Measurements from ENCODE around the gene ITGBL1. TPM values are rescaled to one million over a fixed set of nuclear protein-coding genes. Genes with fewer than 3 reads are reported as not detected.

Gene ITGBL1
- total and polyA plus RNA-seq, 2 donors (not counting 3 experiments of a cell fraction or from before 2014, with no cell fraction given): 4.6 to 8.8 TPM

- H3K36me3 ChIP-seq (ENCODE audit: control insufficient read depth in 2 of 2, extremely low read depth in 1 of 2, insufficient read depth in 2 of 2, low read length in 2 of 2): no peaks in the 10 kb centered on the region
- no peak for FAIRE-seq
- dilution Hi-C loops (cut with MboI; ENCODE audit: extremely low pct_ligation_motif_present, low sequenced_read_pairs): no loop called here
Observed at GRCh38 chr13:101714195-101714594, 261.7 kb downstream of the ITGBL1 start.

More at GRCh38 chr13:101714195-101714594, 261.7 kb downstream of the ITGBL1 start:
- H3K4me1 ChIP-seq (ENCODE audit: control insufficient read depth, extremely low read depth, insufficient read depth, low read length): no peaks in the 10 kb centered on the region
- POLR2A ChIA-PET: no interaction called here
- H3K79me2 ChIP-seq (ENCODE audit: control insufficient read depth, insufficient read depth, low read length): no peaks in the 10 kb centered on the region
- no peak overlapping the region for H3K4me2 ChIP-seq (ENCODE audit: insufficient read depth, low read length)
- no peaks in the 10 kb centered on the region for H3K27me3 ChIP-seq (ENCODE audit: control insufficient read depth in 2 of 2, insufficient read depth in 2 of 2, low read length in 2 of 2)
- H3K9me1 ChIP-seq (replicated peaks; ENCODE audit: control insufficient read depth, extremely low read depth, insufficient read depth, low read length): no peaks in the 10 kb centered on the region
- intact Hi-C loops (cut with micrococcal nuclease): no loop called here
- CTCF ChIA-PET: no interaction called here
- no TSS peak for BruUV-seq (replicated peaks)
- TF ChIP-seq EZH2 (IDR thresholded peaks at IDR 0.05; ENCODE audit: borderline replicate concordance, low read depth, low read length, severe bottlenecking) (no peak), GATA2 (IDR thresholded peaks at IDR 0.05; ENCODE audit: insufficient read depth, insufficient read length, low read depth, low read length) (no peak), FOS (IDR thresholded peaks at IDR 0.05; ENCODE audit: borderline replicate concordance, insufficient read depth, low read length) (no peak), POLR2AphosphoS5 (IDR thresholded peaks at IDR 0.05; ENCODE audit: insufficient read depth, low read depth, low read length) (no peak), JUN (IDR thresholded peaks at IDR 0.05; ENCODE audit: borderline replicate concordance, insufficient read depth, insufficient read length, low read depth) (no peak), CTCF (IDR thresholded peaks at IDR 0.05; ENCODE audit: extremely low read depth in 1 of 2, insufficient read depth in 1 of 2, low read depth in 1 of 2, low read length in 2 of 2) (no peak), POLR2A (IDR thresholded peaks at IDR 0.05; ENCODE audit: low read depth, low read length) (no peak), MYC (IDR thresholded peaks at IDR 0.05; ENCODE audit: low read depth, low read length) (no peak)
- TF ChIP-seq, protein P1, sequence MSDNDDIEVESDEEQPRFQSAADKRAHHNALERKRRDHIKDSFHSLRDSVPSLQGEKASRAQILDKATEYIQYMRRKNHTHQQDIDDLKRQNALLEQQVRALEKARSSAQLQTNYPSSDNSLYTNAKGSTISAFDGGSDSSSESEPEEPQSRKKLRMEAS (IDR thresholded peaks at IDR 0.05; ENCODE audit: insufficient read depth, insufficient read length): no peak
- no peak for DNase-seq (ENCODE audit: low read depth, low spot score)
- no peak overlapping the region for H3K9ac ChIP-seq (replicated peaks; ENCODE audit: extremely low read depth, insufficient read depth, low read length)
- H4K20me1 ChIP-seq (replicated peaks; ENCODE audit: control insufficient read depth, extremely low read depth, insufficient read depth, low read length): no peaks in the 10 kb centered on the region
- no peak overlapping the region for H3K27ac ChIP-seq (ENCODE audit: insufficient read depth, low read depth, low read length)
- no peak overlapping the region for H2AFZ ChIP-seq (ENCODE audit: low read depth, low read length)
- H3K9me3 ChIP-seq (replicated peaks; ENCODE audit: control insufficient read depth, insufficient read depth, low read length): no peaks in the 10 kb centered on the region
- H3K4me3 ChIP-seq (replicated peaks in 1 of 3; ENCODE audit: insufficient read depth in 1 of 3, low read depth in 1 of 3, low read length in 3 of 3): no peak overlapping the region

Measured in endothelial cell of umbilical vein (primary cell).